GM12801 (cell line): ENCODE measurements around the gene ZMAT5.

Experiments
- TF ChIP-seq, protein P1 (sequence below): IDR thresholded peaks from one replicate; pipeline ENCODE4 v1.5.1; 2011; ENCODE audit warnings: control low read depth; ENCODE audit not compliant: insufficient read length; ENCODE audit errors: extremely low read depth

ZMAT5 gene

DNA sequence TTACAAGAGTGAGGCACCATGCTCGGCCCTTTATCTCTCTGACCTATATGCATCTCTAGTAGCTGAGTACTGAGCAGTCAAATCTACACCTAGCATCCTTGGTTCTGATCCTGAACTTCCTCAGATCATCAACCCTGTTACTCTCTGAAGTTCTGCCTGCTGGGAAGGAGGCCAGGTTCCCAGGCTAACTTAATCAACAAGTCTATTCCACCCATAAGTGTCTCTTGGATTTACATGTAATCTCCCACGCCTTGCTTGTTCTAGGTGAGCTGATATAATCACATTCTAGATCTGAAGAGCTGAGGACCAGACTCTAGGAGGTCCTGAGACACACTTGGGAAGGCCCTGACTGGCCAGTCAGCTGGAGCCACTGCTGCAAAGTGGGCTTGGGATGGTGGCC, 24.9 kb downstream of the ZMAT5 start:
- TF ChIP-seq, protein P1, sequence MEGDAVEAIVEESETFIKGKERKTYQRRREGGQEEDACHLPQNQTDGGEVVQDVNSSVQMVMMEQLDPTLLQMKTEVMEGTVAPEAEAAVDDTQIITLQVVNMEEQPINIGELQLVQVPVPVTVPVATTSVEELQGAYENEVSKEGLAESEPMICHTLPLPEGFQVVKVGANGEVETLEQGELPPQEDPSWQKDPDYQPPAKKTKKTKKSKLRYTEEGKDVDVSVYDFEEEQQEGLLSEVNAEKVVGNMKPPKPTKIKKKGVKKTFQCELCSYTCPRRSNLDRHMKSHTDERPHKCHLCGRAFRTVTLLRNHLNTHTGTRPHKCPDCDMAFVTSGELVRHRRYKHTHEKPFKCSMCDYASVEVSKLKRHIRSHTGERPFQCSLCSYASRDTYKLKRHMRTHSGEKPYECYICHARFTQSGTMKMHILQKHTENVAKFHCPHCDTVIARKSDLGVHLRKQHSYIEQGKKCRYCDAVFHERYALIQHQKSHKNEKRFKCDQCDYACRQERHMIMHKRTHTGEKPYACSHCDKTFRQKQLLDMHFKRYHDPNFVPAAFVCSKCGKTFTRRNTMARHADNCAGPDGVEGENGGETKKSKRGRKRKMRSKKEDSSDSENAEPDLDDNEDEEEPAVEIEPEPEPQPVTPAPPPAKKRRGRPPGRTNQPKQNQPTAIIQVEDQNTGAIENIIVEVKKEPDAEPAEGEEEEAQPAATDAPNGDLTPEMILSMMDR, result no peak

DNA sequence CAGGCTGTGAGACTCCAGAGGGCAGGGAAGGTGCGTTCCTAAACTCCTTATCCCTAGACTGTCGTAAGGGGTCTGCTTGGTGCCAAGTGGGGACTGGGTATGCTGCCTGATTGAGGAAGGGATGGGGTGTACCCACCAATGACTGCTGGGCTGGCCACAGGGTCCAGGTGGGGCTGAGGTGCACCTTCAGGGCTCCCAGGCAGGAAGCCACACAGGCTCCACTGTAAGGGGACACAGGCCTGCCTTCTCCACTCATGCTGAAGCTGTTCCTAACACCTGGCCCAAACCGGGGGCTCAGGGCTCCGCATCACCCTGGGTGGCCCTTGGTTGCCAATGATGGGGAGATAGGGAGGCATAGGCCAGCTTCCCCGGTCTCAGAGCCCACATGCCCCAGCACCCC, 26.6 kb downstream of the ZMAT5 start:
- TF ChIP-seq, protein P1, result no peak

DNA sequence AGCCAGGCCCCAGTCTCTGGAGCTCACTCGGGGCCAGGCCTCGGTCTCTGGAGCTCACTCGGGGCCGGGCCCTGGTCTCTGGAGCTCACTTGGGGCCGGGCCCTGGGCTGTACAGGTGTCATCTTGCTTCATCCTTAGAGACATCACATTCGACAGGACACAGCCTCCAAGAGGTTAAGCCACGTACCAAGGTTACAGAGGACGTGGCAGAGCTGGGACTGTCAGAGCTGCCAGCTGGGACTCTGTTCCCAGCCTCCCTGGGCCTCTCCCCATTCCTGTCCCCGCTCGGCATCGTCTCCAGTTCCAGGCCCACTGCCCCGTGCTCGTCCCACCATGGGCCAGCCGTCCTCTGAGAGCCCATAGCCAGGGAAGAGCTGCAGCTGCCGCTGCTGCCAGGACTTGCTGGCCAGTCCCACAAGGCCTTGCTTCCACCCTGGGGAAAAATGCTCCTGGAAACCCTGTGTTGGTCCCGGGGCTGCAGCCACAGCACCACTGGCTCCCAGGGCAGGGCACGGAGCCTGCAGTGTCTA, 27.4 kb downstream of the ZMAT5 start:
- TF ChIP-seq, protein P1, result no peak

DNA sequence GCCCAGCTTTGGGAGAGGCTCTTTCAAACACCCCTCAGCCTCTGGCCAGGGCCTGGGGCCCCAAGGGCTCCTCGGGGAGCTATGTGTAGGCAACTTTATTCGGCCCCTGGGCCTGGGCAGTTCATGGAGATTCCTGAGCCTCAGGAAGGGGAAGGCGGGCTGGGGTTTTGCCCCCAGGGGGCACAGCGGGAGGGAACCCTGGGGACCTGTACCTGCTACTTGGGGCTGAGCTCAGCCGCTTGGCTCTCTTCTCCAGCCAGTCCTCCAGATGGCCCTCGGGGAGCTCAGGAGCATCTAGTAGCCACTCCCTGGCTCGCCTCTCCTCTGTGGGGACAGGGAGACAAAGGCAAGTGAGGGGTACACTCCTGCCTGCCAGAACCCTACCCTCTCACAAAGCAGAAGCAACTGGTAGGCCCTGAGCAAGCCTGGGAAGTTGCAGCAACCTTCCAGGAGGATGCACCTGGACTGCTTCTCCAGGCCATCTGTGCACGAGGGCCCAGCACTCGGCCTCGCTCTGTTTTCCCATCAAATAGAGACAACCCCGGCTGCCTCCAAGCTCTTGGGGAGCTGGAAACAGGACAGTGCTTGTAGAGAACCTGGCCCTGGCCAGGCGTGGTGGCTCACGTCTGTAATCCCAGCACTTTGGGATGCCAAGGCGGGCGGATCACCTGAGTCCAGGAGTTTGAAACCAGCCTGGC, 28.5 kb downstream of the ZMAT5 start:
- TF ChIP-seq, protein P1, result no peak

DNA sequence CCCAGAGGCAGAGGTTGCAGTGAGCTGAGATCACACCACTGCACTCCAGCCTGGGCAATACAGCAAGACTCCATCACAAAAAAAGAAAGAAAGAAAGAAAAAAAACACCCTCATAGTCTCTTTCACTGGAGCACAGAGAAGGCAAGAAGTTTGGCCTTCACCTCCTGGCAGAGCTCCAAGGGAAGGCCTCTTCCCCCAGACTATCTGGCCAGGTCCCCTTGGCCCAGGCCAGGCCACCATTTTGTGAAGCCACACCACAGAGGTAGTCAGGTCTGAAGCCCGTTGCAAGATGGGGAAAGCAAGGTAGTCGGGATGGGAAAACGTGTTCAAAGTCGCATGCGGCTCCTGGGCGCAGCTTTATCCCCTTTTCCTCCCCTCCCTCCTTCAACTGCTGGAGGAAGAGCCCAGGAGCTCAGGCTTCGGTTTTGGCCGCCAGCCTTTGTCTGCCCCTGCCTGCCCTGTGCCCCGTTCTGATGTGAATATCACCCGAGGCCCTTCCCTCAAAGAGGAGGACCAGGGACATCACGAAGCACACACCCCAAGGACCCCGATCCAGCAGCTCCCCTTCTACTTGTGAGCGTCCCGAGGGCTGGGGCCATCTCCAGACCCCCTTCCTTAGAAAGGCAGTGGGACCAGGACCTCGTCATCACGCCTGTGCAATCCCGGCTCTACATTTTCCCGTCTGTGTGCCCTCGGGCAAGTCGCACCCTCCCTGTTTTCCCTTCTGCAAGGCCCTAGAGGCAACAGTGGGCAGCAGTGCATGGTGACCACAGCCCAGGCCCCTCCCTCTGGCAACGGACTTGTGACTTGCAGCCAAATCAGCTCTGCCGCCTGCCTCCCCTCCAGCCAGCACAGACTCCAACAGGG, 29.3 kb downstream of the ZMAT5 start:
- TF ChIP-seq, protein P1, result no peak

DNA sequence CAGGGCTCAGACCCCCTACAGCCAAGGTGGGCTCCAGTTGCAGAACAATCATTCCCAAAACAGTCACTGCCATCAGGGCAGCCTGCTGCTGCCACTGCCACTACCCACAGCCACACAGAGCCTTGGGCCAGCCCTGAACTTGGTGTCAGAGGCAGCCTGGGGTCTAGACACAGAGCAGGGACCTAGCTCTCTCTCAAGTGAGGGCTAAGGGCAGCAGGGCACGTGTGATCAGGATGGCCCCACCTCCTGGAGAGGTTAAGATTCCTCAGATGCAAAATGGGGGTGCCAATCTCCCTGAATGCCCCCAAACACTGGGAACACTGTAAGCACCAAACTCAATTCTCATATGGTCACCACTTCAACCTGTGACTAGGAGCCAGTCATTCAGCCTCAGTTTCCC, 31.4 kb downstream of the ZMAT5 start:
- TF ChIP-seq, protein P1, result no peak

DNA sequence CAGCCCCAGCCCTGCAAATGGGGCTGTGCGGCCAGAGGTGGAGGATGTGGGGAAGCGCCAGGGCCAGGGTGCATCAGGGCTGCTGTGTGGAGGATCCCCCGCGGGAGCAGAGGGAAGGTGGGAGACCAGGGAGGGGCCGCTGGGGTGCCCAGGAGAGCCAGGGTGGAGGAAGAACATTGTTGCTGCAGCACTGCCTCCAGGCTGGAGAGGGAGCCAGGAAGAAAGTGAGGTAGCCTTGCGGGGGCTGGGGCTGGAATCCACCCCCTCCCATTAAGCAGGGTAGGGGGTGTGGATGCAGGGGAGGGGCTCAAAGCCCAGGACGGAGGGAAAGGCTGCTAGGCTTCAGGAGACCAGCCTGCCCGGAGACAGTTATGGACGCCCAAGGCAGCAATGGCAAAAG, 32.0 kb downstream of the ZMAT5 start:
- TF ChIP-seq, protein P1, result no peak
